ENCODE measurements around the gene CHAT.

DNA sequence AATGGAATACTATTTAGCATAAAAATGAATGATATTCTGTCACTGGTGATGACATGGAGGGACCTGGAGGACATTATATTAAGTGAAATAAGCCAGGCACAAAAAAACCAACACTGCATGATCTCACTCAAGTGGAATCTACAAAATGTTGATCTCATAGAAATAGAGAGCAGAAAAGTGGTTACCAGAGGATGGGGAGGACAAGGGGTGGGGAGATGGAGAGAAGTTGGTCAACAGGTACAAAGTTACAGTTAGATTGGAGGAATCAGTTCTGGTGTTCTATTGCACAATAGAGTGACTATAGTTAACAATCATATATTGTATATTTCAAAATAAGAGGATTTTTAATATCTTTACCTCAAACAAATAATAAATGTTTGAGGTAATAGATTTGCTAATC is 28.4 kb upstream of the CHAT start:
- TF ChIP-seq ZFP30 (CRISPR knock-in tag; IDR thresholded peaks at IDR 0.05) (peak; percentile 79), CSDC2 (CRISPR knock-in tag; IDR thresholded peaks at IDR 0.05) (no peak), SNAI2 (CRISPR knock-in tag; IDR thresholded peaks at IDR 0.05) (no peak), ZFP3 (CRISPR knock-in tag; IDR thresholded peaks at IDR 0.05) (0 out of 2 replicates have a peak, but pooled peaks have one; percentile 22), GLIS3 (CRISPR knock-in tag; IDR thresholded peaks at IDR 0.05) (no peak), PPARA (CRISPR knock-in tag; IDR thresholded peaks at IDR 0.05; ENCODE audit: borderline replicate concordance) (no peak), OSR1 (CRISPR knock-in tag; IDR thresholded peaks at IDR 0.05) (no peak), TOX (CRISPR knock-in tag; IDR thresholded peaks at IDR 0.05; ENCODE audit: borderline replicate concordance) (no peak)
- TF ChIP-seq, protein P1, sequence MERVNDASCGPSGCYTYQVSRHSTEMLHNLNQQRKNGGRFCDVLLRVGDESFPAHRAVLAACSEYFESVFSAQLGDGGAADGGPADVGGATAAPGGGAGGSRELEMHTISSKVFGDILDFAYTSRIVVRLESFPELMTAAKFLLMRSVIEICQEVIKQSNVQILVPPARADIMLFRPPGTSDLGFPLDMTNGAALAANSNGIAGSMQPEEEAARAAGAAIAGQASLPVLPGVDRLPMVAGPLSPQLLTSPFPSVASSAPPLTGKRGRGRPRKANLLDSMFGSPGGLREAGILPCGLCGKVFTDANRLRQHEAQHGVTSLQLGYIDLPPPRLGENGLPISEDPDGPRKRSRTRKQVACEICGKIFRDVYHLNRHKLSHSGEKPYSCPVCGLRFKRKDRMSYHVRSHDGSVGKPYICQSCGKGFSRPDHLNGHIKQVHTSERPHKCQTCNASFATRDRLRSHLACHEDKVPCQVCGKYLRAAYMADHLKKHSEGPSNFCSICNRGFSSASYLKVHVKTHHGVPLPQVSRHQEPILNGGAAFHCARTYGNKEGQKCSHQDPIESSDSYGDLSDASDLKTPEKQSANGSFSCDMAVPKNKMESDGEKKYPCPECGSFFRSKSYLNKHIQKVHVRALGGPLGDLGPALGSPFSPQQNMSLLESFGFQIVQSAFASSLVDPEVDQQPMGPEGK (CRISPR knock-in tag; IDR thresholded peaks at IDR 0.05; ENCODE audit: borderline replicate concordance) = 0 out of 2 replicates have a peak, but pooled peaks have one; percentile 36
- TF ChIP-seq, protein P2, sequence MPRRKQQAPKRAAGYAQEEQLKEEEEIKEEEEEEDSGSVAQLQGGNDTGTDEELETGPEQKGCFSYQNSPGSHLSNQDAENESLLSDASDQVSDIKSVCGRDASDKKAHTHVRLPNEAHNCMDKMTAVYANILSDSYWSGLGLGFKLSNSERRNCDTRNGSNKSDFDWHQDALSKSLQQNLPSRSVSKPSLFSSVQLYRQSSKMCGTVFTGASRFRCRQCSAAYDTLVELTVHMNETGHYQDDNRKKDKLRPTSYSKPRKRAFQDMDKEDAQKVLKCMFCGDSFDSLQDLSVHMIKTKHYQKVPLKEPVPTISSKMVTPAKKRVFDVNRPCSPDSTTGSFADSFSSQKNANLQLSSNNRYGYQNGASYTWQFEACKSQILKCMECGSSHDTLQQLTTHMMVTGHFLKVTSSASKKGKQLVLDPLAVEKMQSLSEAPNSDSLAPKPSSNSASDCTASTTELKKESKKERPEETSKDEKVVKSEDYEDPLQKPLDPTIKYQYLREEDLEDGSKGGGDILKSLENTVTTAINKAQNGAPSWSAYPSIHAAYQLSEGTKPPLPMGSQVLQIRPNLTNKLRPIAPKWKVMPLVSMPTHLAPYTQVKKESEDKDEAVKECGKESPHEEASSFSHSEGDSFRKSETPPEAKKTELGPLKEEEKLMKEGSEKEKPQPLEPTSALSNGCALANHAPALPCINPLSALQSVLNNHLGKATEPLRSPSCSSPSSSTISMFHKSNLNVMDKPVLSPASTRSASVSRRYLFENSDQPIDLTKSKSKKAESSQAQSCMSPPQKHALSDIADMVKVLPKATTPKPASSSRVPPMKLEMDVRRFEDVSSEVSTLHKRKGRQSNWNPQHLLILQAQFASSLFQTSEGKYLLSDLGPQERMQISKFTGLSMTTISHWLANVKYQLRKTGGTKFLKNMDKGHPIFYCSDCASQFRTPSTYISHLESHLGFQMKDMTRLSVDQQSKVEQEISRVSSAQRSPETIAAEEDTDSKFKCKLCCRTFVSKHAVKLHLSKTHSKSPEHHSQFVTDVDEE (CRISPR knock-in tag; IDR thresholded peaks at IDR 0.05) = no peak
- TF ChIP-seq, protein P3, sequence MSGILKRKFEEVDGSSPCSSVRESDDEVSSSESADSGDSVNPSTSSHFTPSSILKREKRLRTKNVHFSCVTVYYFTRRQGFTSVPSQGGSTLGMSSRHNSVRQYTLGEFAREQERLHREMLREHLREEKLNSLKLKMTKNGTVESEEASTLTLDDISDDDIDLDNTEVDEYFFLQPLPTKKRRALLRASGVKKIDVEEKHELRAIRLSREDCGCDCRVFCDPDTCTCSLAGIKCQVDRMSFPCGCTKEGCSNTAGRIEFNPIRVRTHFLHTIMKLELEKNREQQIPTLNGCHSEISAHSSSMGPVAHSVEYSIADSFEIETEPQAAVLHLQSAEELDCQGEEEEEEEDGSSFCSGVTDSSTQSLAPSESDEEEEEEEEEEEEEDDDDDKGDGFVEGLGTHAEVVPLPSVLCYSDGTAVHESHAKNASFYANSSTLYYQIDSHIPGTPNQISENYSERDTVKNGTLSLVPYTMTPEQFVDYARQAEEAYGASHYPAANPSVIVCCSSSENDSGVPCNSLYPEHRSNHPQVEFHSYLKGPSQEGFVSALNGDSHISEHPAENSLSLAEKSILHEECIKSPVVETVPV (CRISPR knock-in tag; IDR thresholded peaks at IDR 0.05) = no peak

Data from SK-N-SH treated with all-trans-retinoic acid at 6 μM for 48 hours (cell line).